ENCODE data around the gene FOXN1.

DNA sequence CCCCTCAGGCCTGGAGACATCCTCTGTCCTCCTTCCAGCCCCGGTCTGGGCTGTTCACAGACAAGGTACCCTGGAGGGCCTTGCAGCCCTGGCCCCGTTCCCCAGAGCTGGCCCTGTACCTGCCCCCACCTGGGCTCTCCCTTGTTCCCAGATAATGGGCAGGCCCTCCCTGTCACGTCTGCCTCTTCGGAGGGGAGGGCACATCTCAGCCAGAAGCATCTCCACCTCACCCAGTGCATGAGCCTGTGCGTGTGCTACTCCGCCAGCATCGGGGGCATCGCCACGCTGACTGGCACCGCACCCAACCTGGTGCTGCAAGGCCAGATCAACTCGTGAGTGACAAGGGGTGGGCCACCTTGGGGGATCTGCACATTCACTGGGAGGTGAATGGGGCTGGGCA, 14.9 kb upstream of the FOXN1 start:
- TF ChIP-seq, protein P1, sequence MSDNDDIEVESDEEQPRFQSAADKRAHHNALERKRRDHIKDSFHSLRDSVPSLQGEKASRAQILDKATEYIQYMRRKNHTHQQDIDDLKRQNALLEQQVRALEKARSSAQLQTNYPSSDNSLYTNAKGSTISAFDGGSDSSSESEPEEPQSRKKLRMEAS (IDR thresholded peaks at IDR 0.05; ENCODE audit: low read depth, low read length): no peak
- TF ChIP-seq, protein P2, sequence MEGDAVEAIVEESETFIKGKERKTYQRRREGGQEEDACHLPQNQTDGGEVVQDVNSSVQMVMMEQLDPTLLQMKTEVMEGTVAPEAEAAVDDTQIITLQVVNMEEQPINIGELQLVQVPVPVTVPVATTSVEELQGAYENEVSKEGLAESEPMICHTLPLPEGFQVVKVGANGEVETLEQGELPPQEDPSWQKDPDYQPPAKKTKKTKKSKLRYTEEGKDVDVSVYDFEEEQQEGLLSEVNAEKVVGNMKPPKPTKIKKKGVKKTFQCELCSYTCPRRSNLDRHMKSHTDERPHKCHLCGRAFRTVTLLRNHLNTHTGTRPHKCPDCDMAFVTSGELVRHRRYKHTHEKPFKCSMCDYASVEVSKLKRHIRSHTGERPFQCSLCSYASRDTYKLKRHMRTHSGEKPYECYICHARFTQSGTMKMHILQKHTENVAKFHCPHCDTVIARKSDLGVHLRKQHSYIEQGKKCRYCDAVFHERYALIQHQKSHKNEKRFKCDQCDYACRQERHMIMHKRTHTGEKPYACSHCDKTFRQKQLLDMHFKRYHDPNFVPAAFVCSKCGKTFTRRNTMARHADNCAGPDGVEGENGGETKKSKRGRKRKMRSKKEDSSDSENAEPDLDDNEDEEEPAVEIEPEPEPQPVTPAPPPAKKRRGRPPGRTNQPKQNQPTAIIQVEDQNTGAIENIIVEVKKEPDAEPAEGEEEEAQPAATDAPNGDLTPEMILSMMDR (IDR thresholded peaks at IDR 0.05; ENCODE audit: low read depth, low read length): no peak
- TF ChIP-seq POLR2A (IDR thresholded peaks at IDR 0.05; ENCODE audit: extremely low read depth, insufficient read length): no peak
- TF ChIP-seq MYC (IDR thresholded peaks at IDR 0.05; ENCODE audit: low read depth, low read length): no peak

Measured in NB4 (cell line).